GM13976 (cell line): ENCODE data around the gene ZNF462.

Experiments used
- DNase-seq: peaks from one replicate; pipeline ENCODE4 v3.0.0; 2012; ENCODE audit warnings: low spot score
- in situ Hi-C: fragments of 300-500 bp; cut with MboI; formaldehyde crosslinking; loops from one replicate; pipeline ENCODE4 v1.12.0; 2022; ENCODE audit warnings: low sequenced_read_pairs, mixed read lengths, inconsistent platforms; ENCODE audit not compliant: unreplicated experiment
- TF ChIP-seq, protein P1 (sequence below): IDR thresholded peaks from 2 replicates; pipeline ENCODE4 v1.5.1; 2012; ENCODE audit warnings: borderline replicate concordance, mild to moderate bottlenecking; ENCODE audit not compliant: insufficient read depth; ENCODE audit errors: extremely low read depth, missing control alignments, control extremely low read depth

Gene ZNF462, protein sequence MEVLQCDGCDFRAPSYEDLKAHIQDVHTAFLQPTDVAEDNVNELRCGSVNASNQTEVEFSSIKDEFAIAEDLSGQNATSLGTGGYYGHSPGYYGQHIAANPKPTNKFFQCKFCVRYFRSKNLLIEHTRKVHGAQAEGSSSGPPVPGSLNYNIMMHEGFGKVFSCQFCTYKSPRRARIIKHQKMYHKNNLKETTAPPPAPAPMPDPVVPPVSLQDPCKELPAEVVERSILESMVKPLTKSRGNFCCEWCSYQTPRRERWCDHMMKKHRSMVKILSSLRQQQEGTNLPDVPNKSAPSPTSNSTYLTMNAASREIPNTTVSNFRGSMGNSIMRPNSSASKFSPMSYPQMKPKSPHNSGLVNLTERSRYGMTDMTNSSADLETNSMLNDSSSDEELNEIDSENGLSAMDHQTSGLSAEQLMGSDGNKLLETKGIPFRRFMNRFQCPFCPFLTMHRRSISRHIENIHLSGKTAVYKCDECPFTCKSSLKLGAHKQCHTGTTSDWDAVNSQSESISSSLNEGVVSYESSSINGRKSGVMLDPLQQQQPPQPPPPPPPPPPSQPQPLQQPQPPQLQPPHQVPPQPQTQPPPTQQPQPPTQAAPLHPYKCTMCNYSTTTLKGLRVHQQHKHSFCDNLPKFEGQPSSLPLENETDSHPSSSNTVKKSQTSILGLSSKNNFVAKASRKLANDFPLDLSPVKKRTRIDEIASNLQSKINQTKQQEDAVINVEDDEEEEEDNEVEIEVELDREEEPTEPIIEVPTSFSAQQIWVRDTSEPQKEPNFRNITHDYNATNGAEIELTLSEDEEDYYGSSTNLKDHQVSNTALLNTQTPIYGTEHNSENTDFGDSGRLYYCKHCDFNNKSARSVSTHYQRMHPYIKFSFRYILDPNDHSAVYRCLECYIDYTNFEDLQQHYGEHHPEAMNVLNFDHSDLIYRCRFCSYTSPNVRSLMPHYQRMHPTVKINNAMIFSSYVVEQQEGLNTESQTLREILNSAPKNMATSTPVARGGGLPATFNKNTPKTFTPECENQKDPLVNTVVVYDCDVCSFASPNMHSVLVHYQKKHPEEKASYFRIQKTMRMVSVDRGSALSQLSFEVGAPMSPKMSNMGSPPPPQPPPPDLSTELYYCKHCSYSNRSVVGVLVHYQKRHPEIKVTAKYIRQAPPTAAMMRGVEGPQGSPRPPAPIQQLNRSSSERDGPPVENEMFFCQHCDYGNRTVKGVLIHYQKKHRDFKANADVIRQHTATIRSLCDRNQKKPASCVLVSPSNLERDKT (N-terminal part only)

DNA sequence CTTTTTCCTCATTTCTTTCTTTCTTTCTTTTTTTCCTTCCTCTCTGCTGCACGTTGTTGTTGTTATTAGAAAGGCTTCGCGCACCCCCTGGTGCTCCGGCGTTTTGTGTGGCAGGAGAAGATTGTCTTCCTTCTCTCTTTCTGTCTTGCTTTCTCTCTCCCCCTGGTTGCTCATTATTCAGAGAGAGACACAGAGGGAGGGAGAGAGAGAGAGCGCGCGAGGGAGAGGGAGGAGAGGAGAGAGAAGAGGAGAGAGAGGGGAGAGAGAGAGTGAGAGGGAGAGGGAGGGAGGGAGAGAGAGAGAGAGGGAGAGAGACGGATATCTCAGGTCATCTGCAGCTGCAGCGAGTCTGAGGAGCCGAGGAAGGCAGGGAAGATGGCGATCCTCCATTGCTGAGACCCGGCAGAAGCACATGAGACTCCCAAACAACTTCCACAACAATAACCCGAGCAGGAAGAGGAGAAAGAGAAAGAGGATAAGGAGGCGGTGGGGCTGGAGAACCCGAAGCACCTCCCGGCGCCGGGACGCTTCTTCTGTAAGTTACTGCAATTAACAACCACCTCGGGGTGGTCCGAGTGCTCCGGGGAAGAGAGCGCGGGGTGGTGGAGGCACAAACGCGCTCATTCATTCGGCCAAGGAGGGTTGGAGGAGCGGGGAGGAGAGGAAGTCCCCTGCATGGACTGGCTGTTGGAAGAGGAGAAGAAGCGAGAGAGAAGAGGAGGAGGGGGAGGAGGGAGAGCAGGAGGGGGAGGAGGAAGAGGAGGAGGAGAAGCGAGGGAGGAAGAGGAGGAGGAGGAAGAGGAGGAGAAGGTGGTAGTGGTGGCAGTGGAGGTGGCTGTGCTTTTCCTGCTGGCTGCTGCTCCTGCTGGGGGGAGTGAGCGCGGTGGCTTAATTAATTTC is at the start of gene ZNF462:
Gene ZNF462 (plus strand): TSS at position 346 of the 900 bp plus-strand sequence. CDS start 60,218 bp downstream, outside the sequence.
- TF ChIP-seq, protein P1, sequence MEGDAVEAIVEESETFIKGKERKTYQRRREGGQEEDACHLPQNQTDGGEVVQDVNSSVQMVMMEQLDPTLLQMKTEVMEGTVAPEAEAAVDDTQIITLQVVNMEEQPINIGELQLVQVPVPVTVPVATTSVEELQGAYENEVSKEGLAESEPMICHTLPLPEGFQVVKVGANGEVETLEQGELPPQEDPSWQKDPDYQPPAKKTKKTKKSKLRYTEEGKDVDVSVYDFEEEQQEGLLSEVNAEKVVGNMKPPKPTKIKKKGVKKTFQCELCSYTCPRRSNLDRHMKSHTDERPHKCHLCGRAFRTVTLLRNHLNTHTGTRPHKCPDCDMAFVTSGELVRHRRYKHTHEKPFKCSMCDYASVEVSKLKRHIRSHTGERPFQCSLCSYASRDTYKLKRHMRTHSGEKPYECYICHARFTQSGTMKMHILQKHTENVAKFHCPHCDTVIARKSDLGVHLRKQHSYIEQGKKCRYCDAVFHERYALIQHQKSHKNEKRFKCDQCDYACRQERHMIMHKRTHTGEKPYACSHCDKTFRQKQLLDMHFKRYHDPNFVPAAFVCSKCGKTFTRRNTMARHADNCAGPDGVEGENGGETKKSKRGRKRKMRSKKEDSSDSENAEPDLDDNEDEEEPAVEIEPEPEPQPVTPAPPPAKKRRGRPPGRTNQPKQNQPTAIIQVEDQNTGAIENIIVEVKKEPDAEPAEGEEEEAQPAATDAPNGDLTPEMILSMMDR: no peak
- DNase-seq: peak; percentile 32
- in situ Hi-C loops: no loop called here

DNA sequence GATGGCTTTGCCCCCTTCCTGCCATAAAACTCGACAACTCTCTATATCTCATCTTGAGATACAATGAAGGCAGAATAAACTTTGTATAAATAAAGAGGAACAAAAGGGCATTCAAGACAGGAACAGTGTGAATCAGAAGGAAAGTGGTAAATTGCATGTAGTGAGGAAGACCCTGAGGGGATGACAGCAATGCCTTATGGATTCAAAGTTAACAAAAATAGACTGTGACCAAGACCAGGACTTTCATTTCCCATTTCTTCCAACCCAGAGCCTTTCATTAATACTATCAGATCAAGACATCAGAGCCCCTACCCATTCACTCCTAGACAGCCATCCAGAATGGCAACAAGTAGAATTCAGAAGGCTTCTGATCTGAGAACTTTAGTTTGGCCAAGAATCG is 46.4 kb upstream of the ZNF462 start:
- TF ChIP-seq, protein P1: no peak
- in situ Hi-C loops: no loop called here
- no peak for DNase-seq

DNA sequence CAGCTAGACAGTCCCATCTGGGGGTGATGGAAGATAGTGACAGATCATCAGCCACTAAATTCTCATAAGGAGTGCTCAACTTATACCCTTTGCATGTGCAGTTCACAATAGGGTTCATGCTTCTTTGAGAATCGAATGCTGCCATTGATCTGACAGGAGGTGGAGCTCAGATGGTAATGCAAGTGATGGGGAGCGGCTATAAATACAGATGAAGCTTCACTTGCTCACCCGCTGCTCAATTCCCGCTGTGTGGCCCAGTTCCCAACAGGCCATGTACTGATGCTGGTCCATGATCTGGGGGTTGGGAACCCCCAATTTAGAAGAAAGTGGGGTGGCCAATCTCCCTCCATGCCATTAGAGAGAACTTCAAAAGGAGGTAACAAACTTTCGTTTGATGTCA is 44.9 kb upstream of the ZNF462 start:
- in situ Hi-C loops: no loop called here
- TF ChIP-seq, protein P1: no peak

DNA sequence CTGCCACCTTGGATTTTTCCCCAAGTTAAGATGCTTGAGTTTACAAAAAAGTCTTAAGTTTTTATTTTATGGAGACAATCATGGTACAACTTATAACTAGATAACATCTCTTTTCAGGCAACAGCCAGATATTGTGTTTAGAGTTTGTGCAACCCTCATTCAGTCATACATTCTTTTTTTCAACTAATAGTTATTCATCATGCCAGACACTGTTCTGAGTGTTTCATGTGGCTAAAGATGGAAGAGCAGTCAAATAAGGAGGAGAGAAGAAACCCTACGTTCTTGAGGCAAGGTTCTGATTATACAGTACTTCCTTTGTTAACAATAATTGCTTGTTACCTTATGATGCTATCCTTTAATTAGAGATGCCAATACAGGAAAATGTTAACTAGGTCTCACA is 42.1 kb upstream of the ZNF462 start:
- TF ChIP-seq, protein P1: no peak
- DNase-seq: no peak
- in situ Hi-C loops: no loop called here

More for the DNA sequence above, 44.9 kb upstream of the ZNF462 start:
- no peak for DNase-seq

DNA sequence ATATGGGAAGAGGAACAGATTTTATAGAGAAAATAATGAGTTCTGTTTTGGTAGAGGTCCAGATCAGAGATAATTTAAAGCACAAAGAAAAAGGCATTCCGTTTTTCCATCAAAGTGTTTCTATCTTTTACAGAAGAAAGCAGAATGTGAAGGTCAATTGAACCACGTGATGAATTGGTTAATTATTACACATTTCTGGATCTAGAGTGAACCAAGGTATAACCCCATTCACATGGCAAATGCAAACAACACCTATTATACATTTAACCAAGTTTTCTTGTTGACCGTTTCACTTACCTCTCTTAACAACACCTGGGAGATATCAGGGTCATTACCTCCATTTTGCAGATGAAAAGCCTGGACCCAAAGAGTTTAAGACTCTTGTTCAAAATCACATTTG is 34.9 kb upstream of the ZNF462 start:
- DNase-seq: no peak
- in situ Hi-C loops: no loop called here

More for the DNA sequence above, 34.9 kb upstream of the ZNF462 start:
- TF ChIP-seq, protein P1: no peak
